SK-N-MC (cell line): ENCODE results near the gene GNL2.

ENCODE experiments used
- DNase-seq: peaks from one replicate; pipeline ENCODE4 v3.0.0-alpha.2; 2011; ENCODE audit warnings: low read depth, low spot score
- H3K27ac ChIP-seq: fragments of 200-600 bp; sonication (generic); 2 replicates; pipeline ENCODE4 v1.5.1; 2016; ENCODE audit warnings: mixed run types
- H3K36me3 ChIP-seq: fragments of 200-600 bp; sonication (generic); 2 replicates; pipeline ENCODE4 v1.6.1; 2017; ENCODE audit warnings: antibody characterized with exemption, low read length, mixed read lengths; ENCODE audit not compliant: insufficient read depth
- H3K4me3 ChIP-seq: fragments of 200-600 bp; sonication (generic); 2 replicates; pipeline ENCODE4 v1.5.1; 2016
- H3K9ac ChIP-seq: fragments of 200-600 bp; sonication (generic); 2 replicates; pipeline ENCODE4 v1.8.0; 2017; ENCODE audit warnings: mixed run types, mixed read lengths; ENCODE audit not compliant: insufficient read length
- H3K9me3 ChIP-seq: fragments of 200-600 bp; sonication (generic); 2 replicates; pipeline ENCODE4 v1.6.1; 2017; ENCODE audit warnings: low read depth, mild to moderate bottlenecking, antibody characterized with exemption, low read length, moderate library complexity, mixed read lengths
- EZH2 ChIP-seq: fragments of 200-600 bp; sonication (generic); IDR thresholded peaks from one replicate; pipeline ENCODE4 v1.6.1; 2017; ENCODE audit warnings: antibody characterized with exemption
- FOXP2 ChIP-seq: optimal IDR thresholded peaks from 2 replicates; pipeline ENCODE3; 2011; ENCODE audit warnings: mild to moderate bottlenecking, moderate library complexity; ENCODE audit not compliant: insufficient read depth; ENCODE audit errors: extremely low read length, control extremely low read depth
- POLR2AphosphoS5 ChIP-seq: IDR thresholded peaks from 2 replicates; pipeline ENCODE4 v1.6.1; 2012; ENCODE audit warnings: mild to moderate bottlenecking, low read depth, low read length, borderline replicate concordance

Gene GNL2

GRCh38 chr1:37631036-37631435 lies 35.3 kb upstream of the GNL2 start:
- H3K36me3 ChIP-seq, result no peaks in the 10 kb centered on the region
- H3K9ac ChIP-seq, result no peak overlapping the region
- no peak overlapping the region for H3K27ac ChIP-seq
- DNase-seq, result no peak
- no peak for TF ChIP-seq EZH2
- TF ChIP-seq FOXP2, result no peak
- TF ChIP-seq POLR2AphosphoS5, result no peak
- H3K4me3 ChIP-seq, result no peak overlapping the region
- H3K9me3 ChIP-seq, result no peaks in the 10 kb centered on the region

DNA sequence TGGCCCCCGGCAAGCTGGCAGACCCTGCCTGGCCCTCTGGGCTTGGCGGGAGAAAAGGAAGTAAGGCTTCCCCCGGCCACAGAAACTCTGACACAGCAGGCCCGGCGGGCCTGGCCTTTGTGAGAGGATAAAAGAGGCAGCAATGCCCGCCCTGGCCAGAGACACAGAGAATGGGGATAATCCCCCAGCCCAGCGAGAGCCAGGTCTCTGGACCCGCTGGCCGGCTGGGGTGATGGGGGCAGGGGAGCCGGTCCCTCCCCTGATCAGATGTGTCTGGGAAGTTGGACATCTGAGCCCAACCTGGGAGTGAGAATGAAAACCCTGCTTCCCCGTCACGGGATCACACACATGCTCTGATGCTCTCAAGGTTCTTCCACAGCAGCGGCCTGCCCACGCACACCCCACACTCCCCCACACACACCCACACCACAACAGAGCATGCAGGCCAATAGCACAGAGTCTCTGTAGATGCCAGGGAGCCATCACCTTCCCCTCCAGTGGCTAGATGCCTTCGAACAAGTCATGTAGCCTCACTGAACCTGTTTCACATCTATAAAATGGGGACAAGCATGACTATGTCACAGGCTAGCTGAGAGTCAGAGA lies 34.8 kb upstream of the GNL2 start:
- no peak for DNase-seq
- Histone ChIP-seq H3K27ac (no peak overlapping the region), H3K9me3 (no peaks in the 10 kb centered on the region), H3K4me3 (no peak overlapping the region), H3K36me3 (no peaks in the 10 kb centered on the region), H3K9ac (no peak overlapping the region)
- TF ChIP-seq POLR2AphosphoS5, result no peak
- TF ChIP-seq FOXP2, result no peak
- no peak for TF ChIP-seq EZH2

DNA sequence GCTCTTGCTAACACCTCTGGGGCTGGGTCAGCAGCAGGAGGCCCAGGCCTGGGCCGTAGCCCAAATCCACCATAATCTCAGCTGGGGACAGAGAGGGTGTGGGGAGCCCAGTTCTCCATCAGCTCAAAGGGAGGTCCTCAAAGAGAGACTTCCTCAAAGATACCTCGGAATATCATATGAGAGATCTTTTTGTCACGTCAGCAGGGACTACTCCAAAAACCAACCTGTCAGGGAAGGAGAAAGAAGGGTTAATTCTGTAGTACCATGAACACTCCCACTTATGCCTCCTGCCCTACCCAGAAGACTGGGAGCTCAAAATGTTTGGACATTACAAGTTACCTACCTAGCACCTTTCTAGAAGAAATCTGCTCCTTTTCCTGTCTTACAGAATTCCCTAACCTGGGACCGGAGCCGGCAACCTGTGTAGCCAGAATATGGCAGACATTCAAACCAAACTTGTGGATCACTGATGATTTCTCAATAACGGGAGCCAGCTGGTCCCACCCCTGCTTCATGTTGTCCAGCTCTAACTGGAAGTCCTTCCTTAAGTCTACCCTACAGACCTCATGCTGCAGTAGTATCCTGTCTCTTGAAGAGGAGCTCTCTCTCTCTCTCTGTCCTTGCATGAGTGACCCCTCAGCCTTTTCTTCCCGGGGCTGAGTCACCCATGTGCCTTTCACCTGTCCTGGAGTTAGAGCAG lies 34.1 kb upstream of the GNL2 start:
- DNase-seq, result no peak
- Histone ChIP-seq H3K9me3 (no peaks in the 10 kb centered on the region), H3K36me3 (no peaks in the 10 kb centered on the region), H3K9ac (no peak overlapping the region), H3K4me3 (no peak overlapping the region), H3K27ac (no peak overlapping the region)
- no peak for TF ChIP-seq POLR2AphosphoS5

DNA sequence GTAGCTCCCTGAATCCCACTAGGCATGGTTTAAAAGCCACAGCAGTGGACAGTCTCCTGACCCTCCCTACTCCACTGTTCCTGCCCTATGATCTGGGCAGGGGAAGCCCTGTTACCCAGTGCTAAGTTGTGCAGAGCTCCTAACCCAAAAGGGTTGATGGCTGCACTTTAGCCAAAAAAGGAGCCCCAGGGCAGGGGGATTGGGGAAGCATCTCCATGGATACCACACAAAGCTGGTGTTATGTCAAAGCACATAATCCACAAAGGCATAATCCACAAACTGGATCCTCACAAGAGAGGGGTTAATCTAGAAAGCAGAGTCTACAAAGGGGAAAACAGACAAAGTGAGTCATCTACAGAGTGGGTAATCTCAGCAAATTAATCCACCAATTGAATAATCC lies 33.3 kb upstream of the GNL2 start:
- TF ChIP-seq EZH2 (no peak), FOXP2 (no peak), POLR2AphosphoS5 (no peak)
- H3K9ac ChIP-seq, result no peak overlapping the region
- H3K9me3 ChIP-seq, result no peaks in the 10 kb centered on the region
- no peak for DNase-seq
- no peak overlapping the region for H3K27ac ChIP-seq
- no peaks in the 10 kb centered on the region for H3K36me3 ChIP-seq
- no peak overlapping the region for H3K4me3 ChIP-seq

DNA sequence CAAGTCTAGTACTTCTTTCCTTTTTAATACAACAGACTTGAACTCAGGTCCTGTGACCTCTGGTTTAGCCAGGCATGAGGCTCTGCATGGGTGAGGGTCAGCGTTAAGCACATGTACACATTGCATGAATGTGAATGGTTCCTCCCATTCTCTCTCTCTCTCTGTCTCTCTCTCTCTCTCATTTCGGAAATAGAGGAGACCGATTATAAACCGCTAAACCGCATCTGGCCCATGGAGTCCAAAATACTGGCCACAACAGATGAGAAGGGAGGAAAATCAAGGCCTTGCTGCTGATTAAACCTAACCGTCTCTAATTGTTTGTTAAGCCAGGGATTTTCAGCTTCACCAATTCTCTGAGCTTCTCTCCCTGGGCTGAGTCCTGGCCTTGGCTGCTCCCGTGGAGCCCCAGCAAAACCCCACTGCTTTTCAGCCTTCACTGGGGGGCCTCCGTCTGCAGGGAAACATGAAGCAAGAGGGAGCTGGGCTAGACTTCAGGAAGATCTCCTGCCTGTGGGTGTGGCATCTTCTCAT lies 32.4 kb upstream of the GNL2 start:
- no peak overlapping the region for H3K9ac ChIP-seq
- no peaks in the 10 kb centered on the region for H3K36me3 ChIP-seq
- DNase-seq, result no peak
- no peak overlapping the region for H3K27ac ChIP-seq
- TF ChIP-seq POLR2AphosphoS5, result no peak
- no peak for TF ChIP-seq EZH2
- no peak for TF ChIP-seq FOXP2
- H3K9me3 ChIP-seq, result no peaks in the 10 kb centered on the region
- no peak overlapping the region for H3K4me3 ChIP-seq

DNA sequence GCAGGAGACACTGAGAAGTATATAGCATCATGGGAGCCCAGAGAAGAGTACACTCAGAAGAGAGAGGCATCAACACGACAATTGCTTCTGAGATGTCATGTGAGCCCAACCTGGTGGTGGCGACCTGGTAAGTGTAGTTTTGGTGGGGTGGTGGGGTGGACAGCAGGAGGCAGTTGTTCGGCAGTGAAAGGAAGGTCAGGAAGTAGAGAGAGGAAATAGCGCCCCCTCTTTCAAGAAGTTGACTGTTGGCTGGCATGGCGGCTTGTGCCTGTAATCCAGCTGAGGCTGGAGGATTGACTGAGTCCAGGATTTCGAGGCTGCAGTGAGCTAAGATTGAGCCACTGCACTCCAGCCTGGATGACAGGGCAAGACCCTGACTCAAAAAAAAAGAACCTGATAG lies 26.4 kb upstream of the GNL2 start:
- TF ChIP-seq FOXP2 (no peak), EZH2 (no peak), POLR2AphosphoS5 (no peak)
- Histone ChIP-seq H3K4me3 (no peak overlapping the region), H3K36me3 (no peaks in the 10 kb centered on the region), H3K9me3 (no peaks in the 10 kb centered on the region), H3K9ac (no peak overlapping the region), H3K27ac (no peak overlapping the region)
- no peak for DNase-seq

DNA sequence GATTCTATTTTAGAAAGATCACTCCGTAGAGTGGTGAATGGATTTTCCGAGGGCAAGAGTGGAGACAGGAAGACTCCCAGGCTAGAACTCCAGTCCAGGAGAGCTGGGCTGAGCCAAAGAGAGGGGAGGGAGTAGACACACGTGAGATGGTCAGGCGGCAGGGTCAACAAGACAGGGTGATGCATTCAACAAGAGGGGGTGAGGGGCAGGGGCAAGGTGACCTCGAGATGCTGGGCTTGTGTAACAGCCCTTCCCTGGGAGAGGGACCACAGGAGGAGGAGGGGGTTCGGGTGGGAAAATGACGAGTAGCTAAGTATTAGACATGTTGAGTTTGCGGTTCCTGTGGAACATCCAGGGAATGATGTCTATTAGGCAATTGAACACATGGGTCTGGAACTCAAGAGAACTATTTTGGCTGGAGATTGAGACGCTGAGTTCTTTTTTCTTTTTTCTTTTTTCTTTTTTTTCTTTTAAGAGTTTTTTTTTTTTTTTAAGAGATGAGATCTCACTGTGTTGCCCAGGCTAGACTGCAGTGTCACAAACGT lies 25.7 kb upstream of the GNL2 start:
- Histone ChIP-seq H3K27ac (no peak overlapping the region), H3K36me3 (no peaks in the 10 kb centered on the region)
- TF ChIP-seq EZH2 (no peak), POLR2AphosphoS5 (no peak)

GRCh38 chr1:37620707-37621106 lies 25.0 kb upstream of the GNL2 start:
- no peak for TF ChIP-seq EZH2
- no peak for TF ChIP-seq FOXP2
- TF ChIP-seq POLR2AphosphoS5, result no peak

More for the DNA sequence above, 25.7 kb upstream of the GNL2 start:
- no peak for DNase-seq
- H3K9me3 ChIP-seq, result no peaks in the 10 kb centered on the region
- H3K9ac ChIP-seq, result no peak overlapping the region
- no peak overlapping the region for H3K4me3 ChIP-seq

DNA sequence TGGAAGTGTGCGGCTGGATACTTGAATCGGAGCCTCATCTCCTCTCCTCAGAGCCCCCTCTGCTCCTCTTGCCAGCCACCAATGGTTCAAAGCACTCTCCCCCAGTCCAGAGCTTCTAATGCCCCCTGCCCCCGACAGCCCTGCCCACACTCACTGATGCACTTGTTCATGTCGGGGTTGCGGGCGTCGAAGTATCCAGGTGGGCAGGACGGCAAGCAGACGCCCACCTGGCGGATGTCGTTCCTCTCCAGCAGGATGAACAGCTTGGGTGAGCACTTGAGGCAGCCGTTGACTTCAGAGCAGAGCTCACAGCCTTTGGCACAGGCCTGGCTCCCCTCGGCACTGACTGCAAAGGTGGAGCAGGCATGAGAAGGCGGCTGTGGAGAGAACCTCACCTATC lies 20.6 kb upstream of the GNL2 start:
- no peak for DNase-seq
- Histone ChIP-seq H3K36me3 (no peaks in the 10 kb centered on the region), H3K9me3 (no peaks in the 10 kb centered on the region), H3K4me3 (no peak overlapping the region), H3K27ac (no peak overlapping the region), H3K9ac (no peak overlapping the region)
- TF ChIP-seq EZH2, result no peak
- TF ChIP-seq FOXP2, result no peak
- no peak for TF ChIP-seq POLR2AphosphoS5

More at GRCh38 chr1:37620707-37621106, 25.0 kb upstream of the GNL2 start:
- no peak overlapping the region for H3K27ac ChIP-seq
- H3K36me3 ChIP-seq, result no peaks in the 10 kb centered on the region
- H3K9ac ChIP-seq, result no peak overlapping the region
- no peak for DNase-seq
- H3K4me3 ChIP-seq, result no peak overlapping the region
- no peaks in the 10 kb centered on the region for H3K9me3 ChIP-seq
